ENCODE results near the gene SHISA4. TPM values are rescaled to one million over a fixed set of nuclear protein-coding genes. Genes with fewer than 3 reads are reported as not detected.

Gene SHISA4
- total and polyA plus RNA-seq, 5 donors from 2014 or later, result 0.22 to 0.44 (median 0.44) TPM; not detected in 2

- Mint-ChIP-seq H3K27me3 (peaks cover 10% of the 10 kb centered on the region), H3K27ac (no peak overlapping the region), H3K4me3 (no peak overlapping the region), H3K9me3 (no peaks in the 10 kb centered on the region), H3K4me1 (peaks cover 0 to 3% (median 0%) of the 10 kb centered on the region in 4 donors), H3K36me3 (no peaks in the 10 kb centered on the region)
- DNase-seq, result no peak
- H3K4me3 ChIP-seq (ENCODE audit: low read depth, low read length), result no peak overlapping the region
- no peak for ATAC-seq (ENCODE audit: low read depth in 2 of 2)
- H3K27me3 ChIP-seq (ENCODE audit: control insufficient read depth, insufficient read depth, low read length), result no peaks in the 10 kb centered on the region
- no peaks in the 10 kb centered on the region for H3K9me3 ChIP-seq (ENCODE audit: control insufficient read depth in 2 of 2, low read length in 2 of 2)
- H3K4me1 ChIP-seq (ENCODE audit: control insufficient read depth, insufficient read depth, low read length, poor library complexity, severe bottlenecking), result no peaks in the 10 kb centered on the region
- H3K27ac ChIP-seq (ENCODE audit: insufficient read depth, low read length, poor library complexity, severe bottlenecking), result no peak overlapping the region
- no peaks in the 10 kb centered on the region for H3K36me3 ChIP-seq (ENCODE audit: control insufficient read depth, insufficient read depth, low read length)
Measured at GRCh38 chr1:201902198-201902597, 13.5 kb downstream of the SHISA4 start.

GRCh38 chr1:201903135-201903534 is 14.4 kb downstream of the SHISA4 start:
- Mint-ChIP-seq H3K36me3 (no peaks in the 10 kb centered on the region), H3K9me3 (no peaks in the 10 kb centered on the region), H3K27me3 (peaks cover 10% of the 10 kb centered on the region), H3K27ac (no peak overlapping the region), H3K4me3 (no peak overlapping the region), H3K4me1 (peaks cover 0 to 3% (median 0%) of the 10 kb centered on the region in 4 donors)
- Histone ChIP-seq H3K4me3 (ENCODE audit: low read depth, low read length) (no peak overlapping the region), H3K27ac (ENCODE audit: insufficient read depth, low read length, poor library complexity, severe bottlenecking) (no peak overlapping the region), H3K36me3 (ENCODE audit: control insufficient read depth, insufficient read depth, low read length) (no peaks in the 10 kb centered on the region), H3K27me3 (ENCODE audit: control insufficient read depth, insufficient read depth, low read length) (no peaks in the 10 kb centered on the region), H3K4me1 (ENCODE audit: control insufficient read depth, insufficient read depth, low read length, poor library complexity, severe bottlenecking) (no peaks in the 10 kb centered on the region), H3K9me3 (ENCODE audit: control insufficient read depth in 2 of 2, low read length in 2 of 2) (no peaks in the 10 kb centered on the region)
- no peak for DNase-seq
- no peak for ATAC-seq (ENCODE audit: low read depth in 2 of 2)

- no peaks in the 10 kb centered on the region for H3K36me3 ChIP-seq (ENCODE audit: control insufficient read depth, insufficient read depth, low read length)
- peaks cover 12% of the 10 kb centered on the region for H3K27me3 Mint-ChIP-seq
- H3K4me3 Mint-ChIP-seq, result no peak overlapping the region
- H3K27ac ChIP-seq (ENCODE audit: insufficient read depth, low read length, poor library complexity, severe bottlenecking), result no peak overlapping the region
- H3K4me1 ChIP-seq (ENCODE audit: control insufficient read depth, insufficient read depth, low read length, poor library complexity, severe bottlenecking), result no peaks in the 10 kb centered on the region
- H3K9me3 Mint-ChIP-seq, result no peaks in the 10 kb centered on the region
- H3K36me3 Mint-ChIP-seq, result no peaks in the 10 kb centered on the region
- H3K9me3 ChIP-seq (ENCODE audit: control insufficient read depth in 2 of 2, low read length in 2 of 2), result no peaks in the 10 kb centered on the region
- H3K4me1 Mint-ChIP-seq, result peaks cover 0 to 3% (median 0%) of the 10 kb centered on the region in 4 donors
- H3K27ac Mint-ChIP-seq, result no peak overlapping the region
- no peak overlapping the region for H3K4me3 ChIP-seq (ENCODE audit: low read depth, low read length)
- no peak for ATAC-seq (ENCODE audit: low read depth in 2 of 2)
- no peaks in the 10 kb centered on the region for H3K27me3 ChIP-seq (ENCODE audit: control insufficient read depth, insufficient read depth, low read length)
- no peak for DNase-seq
Measured at GRCh38 chr1:201904579-201904978, 15.9 kb downstream of the SHISA4 start.

GRCh38 chr1:201905234-201905890 is 16.7 kb downstream of the SHISA4 start:
- H3K4me3 ChIP-seq (ENCODE audit: low read depth, low read length), result no peak overlapping the region
- no peak overlapping the region for H3K4me3 Mint-ChIP-seq
- H3K27me3 ChIP-seq (ENCODE audit: control insufficient read depth, insufficient read depth, low read length), result no peaks in the 10 kb centered on the region
- no peaks in the 10 kb centered on the region for H3K36me3 Mint-ChIP-seq
- H3K4me1 Mint-ChIP-seq, result no peaks in the 10 kb centered on the region
- no peaks in the 10 kb centered on the region for H3K9me3 ChIP-seq (ENCODE audit: control insufficient read depth in 2 of 2, low read length in 2 of 2)
- no peaks in the 10 kb centered on the region for H3K9me3 Mint-ChIP-seq
- H3K36me3 ChIP-seq (ENCODE audit: control insufficient read depth, insufficient read depth, low read length), result no peaks in the 10 kb centered on the region
- DNase-seq (no peak), ATAC-seq (ENCODE audit: low read depth in 2 of 2) (no peak)
- no peak overlapping the region for H3K27ac Mint-ChIP-seq
- peaks cover 16% of the 10 kb centered on the region for H3K27me3 Mint-ChIP-seq
- H3K27ac ChIP-seq (ENCODE audit: insufficient read depth, low read length, poor library complexity, severe bottlenecking), result no peak overlapping the region
- no peaks in the 10 kb centered on the region for H3K4me1 ChIP-seq (ENCODE audit: control insufficient read depth, insufficient read depth, low read length, poor library complexity, severe bottlenecking)

GRCh38 chr1:201906336-201906735 is 17.6 kb downstream of the SHISA4 start:
- no peaks in the 10 kb centered on the region for H3K36me3 Mint-ChIP-seq
- no peak overlapping the region for H3K4me3 ChIP-seq (ENCODE audit: low read depth, low read length)
- DNase-seq (no peak), ATAC-seq (ENCODE audit: low read depth in 2 of 2) (no peak)
- no peaks in the 10 kb centered on the region for H3K9me3 Mint-ChIP-seq
- no peaks in the 10 kb centered on the region for H3K4me1 ChIP-seq (ENCODE audit: control insufficient read depth, insufficient read depth, low read length, poor library complexity, severe bottlenecking)
- peaks cover 17% of the 10 kb centered on the region for H3K27me3 Mint-ChIP-seq
- no peaks in the 10 kb centered on the region for H3K27me3 ChIP-seq (ENCODE audit: control insufficient read depth, insufficient read depth, low read length)
- H3K9me3 ChIP-seq (ENCODE audit: control insufficient read depth in 2 of 2, low read length in 2 of 2), result no peaks in the 10 kb centered on the region
- no peak overlapping the region for H3K27ac ChIP-seq (ENCODE audit: insufficient read depth, low read length, poor library complexity, severe bottlenecking)
- H3K27ac Mint-ChIP-seq, result no peak overlapping the region
- no peaks in the 10 kb centered on the region for H3K36me3 ChIP-seq (ENCODE audit: control insufficient read depth, insufficient read depth, low read length)
- H3K4me1 Mint-ChIP-seq, result no peaks in the 10 kb centered on the region
- no peak overlapping the region for H3K4me3 Mint-ChIP-seq

- no peaks in the 10 kb centered on the region for H3K9me3 Mint-ChIP-seq
- H3K9me3 ChIP-seq (ENCODE audit: control insufficient read depth in 2 of 2, low read length in 2 of 2), result no peaks in the 10 kb centered on the region
- no peak overlapping the region for H3K27ac Mint-ChIP-seq
Measured at GRCh38 chr1:201907621-201908020, 18.9 kb downstream of the SHISA4 start.

GRCh38 chr1:201911826-201912571 is 23.3 kb downstream of the SHISA4 start:
- Mint-ChIP-seq H3K4me3 (no peak overlapping the region), H3K27ac (peak overlapping the region in 1 of 3 donors; percentile 36), H3K27me3 (peaks cover 11% of the 10 kb centered on the region), H3K4me1 (peaks cover 0 to 2% (median 0%) of the 10 kb centered on the region in 4 donors), H3K36me3 (no peaks in the 10 kb centered on the region), H3K9me3 (no peaks in the 10 kb centered on the region)
- H3K36me3 ChIP-seq (ENCODE audit: control insufficient read depth, insufficient read depth, low read length), result no peaks in the 10 kb centered on the region
- ATAC-seq (ENCODE audit: low read depth in 2 of 2) (no peak), DNase-seq (no peak)
- H3K4me3 ChIP-seq (ENCODE audit: low read depth, low read length), result no peak overlapping the region
- H3K27me3 ChIP-seq (ENCODE audit: control insufficient read depth, insufficient read depth, low read length), result no peaks in the 10 kb centered on the region
- no peaks in the 10 kb centered on the region for H3K9me3 ChIP-seq (ENCODE audit: control insufficient read depth in 2 of 2, low read length in 2 of 2)
- H3K27ac ChIP-seq (ENCODE audit: insufficient read depth, low read length, poor library complexity, severe bottlenecking), result no peak overlapping the region
- no peaks in the 10 kb centered on the region for H3K4me1 ChIP-seq (ENCODE audit: control insufficient read depth, insufficient read depth, low read length, poor library complexity, severe bottlenecking)

More at GRCh38 chr1:201907621-201908020, 18.9 kb downstream of the SHISA4 start:
- H3K4me3 ChIP-seq (ENCODE audit: low read depth, low read length), result no peak overlapping the region
- H3K36me3 ChIP-seq (ENCODE audit: control insufficient read depth, insufficient read depth, low read length), result no peaks in the 10 kb centered on the region
- H3K4me1 ChIP-seq (ENCODE audit: control insufficient read depth, insufficient read depth, low read length, poor library complexity, severe bottlenecking), result no peaks in the 10 kb centered on the region
- peaks cover 17% of the 10 kb centered on the region for H3K27me3 Mint-ChIP-seq
- no peaks in the 10 kb centered on the region for H3K4me1 Mint-ChIP-seq
- no peaks in the 10 kb centered on the region for H3K36me3 Mint-ChIP-seq
- H3K4me3 Mint-ChIP-seq, result no peak overlapping the region
- no peaks in the 10 kb centered on the region for H3K27me3 ChIP-seq (ENCODE audit: control insufficient read depth, insufficient read depth, low read length)
- ATAC-seq (ENCODE audit: low read depth in 2 of 2) (no peak), DNase-seq (no peak)
- no peak overlapping the region for H3K27ac ChIP-seq (ENCODE audit: insufficient read depth, low read length, poor library complexity, severe bottlenecking)

GRCh38 chr1:201912832-201913231 is 24.1 kb downstream of the SHISA4 start:
- H3K4me3 Mint-ChIP-seq, result no peak overlapping the region
- Histone ChIP-seq H3K4me3 (ENCODE audit: low read depth, low read length) (no peak overlapping the region), H3K9me3 (ENCODE audit: control insufficient read depth in 2 of 2, low read length in 2 of 2) (no peaks in the 10 kb centered on the region), H3K4me1 (ENCODE audit: control insufficient read depth, insufficient read depth, low read length, poor library complexity, severe bottlenecking) (no peaks in the 10 kb centered on the region), H3K27me3 (ENCODE audit: control insufficient read depth, insufficient read depth, low read length) (no peaks in the 10 kb centered on the region), H3K36me3 (ENCODE audit: control insufficient read depth, insufficient read depth, low read length) (no peaks in the 10 kb centered on the region), H3K27ac (ENCODE audit: insufficient read depth, low read length, poor library complexity, severe bottlenecking) (no peak overlapping the region)
- H3K27me3 Mint-ChIP-seq, result peaks cover 11% of the 10 kb centered on the region
- H3K27ac Mint-ChIP-seq, result no peak overlapping the region
- no peaks in the 10 kb centered on the region for H3K36me3 Mint-ChIP-seq
- peaks cover 0 to 2% (median 0%) of the 10 kb centered on the region in 4 donors for H3K4me1 Mint-ChIP-seq
- H3K9me3 Mint-ChIP-seq, result no peaks in the 10 kb centered on the region
- ATAC-seq (ENCODE audit: low read depth in 2 of 2), result no peak
- DNase-seq, result no peak
